ENCODE data around the gene FOXO1. TPM values are rescaled to one million over a fixed set of nuclear protein-coding genes. Genes with fewer than 3 reads are reported as not detected.

The FOXO1 gene
- total and polyA plus RNA-seq, 7 donors = 9.0 to 36.8 (median 30.9) TPM

DNA sequence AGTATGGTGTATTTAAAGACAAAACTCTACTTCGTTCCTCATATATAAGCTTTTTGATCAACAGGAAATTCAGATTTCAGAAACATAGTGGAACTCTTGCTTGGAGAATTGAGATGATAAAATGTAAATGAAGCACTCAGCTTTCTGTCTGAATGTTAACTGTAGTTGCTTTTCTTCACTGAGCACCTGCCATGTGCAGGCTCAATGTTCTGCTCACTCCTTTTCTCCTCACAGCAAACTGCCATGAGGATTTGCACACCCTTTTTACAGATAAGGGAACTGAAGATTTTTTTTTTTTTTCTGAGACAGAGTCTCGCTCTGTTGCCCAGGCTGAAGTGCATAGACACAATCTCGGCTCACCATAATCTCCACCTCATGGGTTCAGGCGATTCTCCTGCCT lies 28.0 kb upstream of the FOXO1 start:
- no peaks in the 10 kb centered on the region for H3K27me3 ChIP-seq
- DNase-seq = no peak
- no peaks in the 10 kb centered on the region for H3K36me3 ChIP-seq
- H3K9me3 ChIP-seq = no peaks in the 10 kb centered on the region
- TF ChIP-seq POLR2A (IDR thresholded peaks at IDR 0.05) (no peak), POLR2AphosphoS5 (IDR thresholded peaks at IDR 0.05) (no peak), EP300 (IDR thresholded peaks at IDR 0.05) (no peak)
- TF ChIP-seq, protein P1, sequence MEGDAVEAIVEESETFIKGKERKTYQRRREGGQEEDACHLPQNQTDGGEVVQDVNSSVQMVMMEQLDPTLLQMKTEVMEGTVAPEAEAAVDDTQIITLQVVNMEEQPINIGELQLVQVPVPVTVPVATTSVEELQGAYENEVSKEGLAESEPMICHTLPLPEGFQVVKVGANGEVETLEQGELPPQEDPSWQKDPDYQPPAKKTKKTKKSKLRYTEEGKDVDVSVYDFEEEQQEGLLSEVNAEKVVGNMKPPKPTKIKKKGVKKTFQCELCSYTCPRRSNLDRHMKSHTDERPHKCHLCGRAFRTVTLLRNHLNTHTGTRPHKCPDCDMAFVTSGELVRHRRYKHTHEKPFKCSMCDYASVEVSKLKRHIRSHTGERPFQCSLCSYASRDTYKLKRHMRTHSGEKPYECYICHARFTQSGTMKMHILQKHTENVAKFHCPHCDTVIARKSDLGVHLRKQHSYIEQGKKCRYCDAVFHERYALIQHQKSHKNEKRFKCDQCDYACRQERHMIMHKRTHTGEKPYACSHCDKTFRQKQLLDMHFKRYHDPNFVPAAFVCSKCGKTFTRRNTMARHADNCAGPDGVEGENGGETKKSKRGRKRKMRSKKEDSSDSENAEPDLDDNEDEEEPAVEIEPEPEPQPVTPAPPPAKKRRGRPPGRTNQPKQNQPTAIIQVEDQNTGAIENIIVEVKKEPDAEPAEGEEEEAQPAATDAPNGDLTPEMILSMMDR (IDR thresholded peaks at IDR 0.05) = no peak
- intact Hi-C loops (cut with DNase I) = no loop called here
- 87 to 96% methylated on average over 4 of the region's 4 CpGs for WGBS, 2 donors
- H3K4me3 ChIP-seq = no peak overlapping the region
- H3K4me1 ChIP-seq = peaks cover 0 to 3% (median 0%) of the 10 kb centered on the region in 4 donors
- H3K27ac ChIP-seq = no peak overlapping the region

DNA sequence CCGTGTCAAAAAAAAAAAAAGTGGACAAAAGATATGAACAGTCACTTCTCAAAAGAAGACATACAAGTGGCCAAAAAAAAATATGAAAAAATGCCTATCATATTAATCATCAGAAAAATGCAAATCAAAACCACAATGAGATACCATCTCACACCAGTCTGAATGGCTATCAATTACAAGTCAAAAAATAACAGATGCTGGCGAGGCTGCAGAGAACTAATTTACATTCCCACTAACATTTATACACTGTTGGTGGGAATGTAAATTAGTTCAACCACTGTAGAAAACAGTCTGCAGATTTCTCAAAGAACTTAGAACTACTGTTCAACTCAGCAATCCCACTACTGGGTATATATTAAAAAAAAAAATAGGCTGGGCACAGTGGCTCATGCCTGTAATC lies 26.5 kb upstream of the FOXO1 start:
- Histone ChIP-seq H3K27ac (no peak overlapping the region), H3K4me3 (no peak overlapping the region), H3K36me3 (no peaks in the 10 kb centered on the region), H3K9me3 (no peaks in the 10 kb centered on the region), H3K27me3 (no peaks in the 10 kb centered on the region), H3K4me1 (peaks cover 0 to 3% (median 0%) of the 10 kb centered on the region in 4 donors)
- TF ChIP-seq POLR2AphosphoS5 (IDR thresholded peaks at IDR 0.05) (no peak), POLR2A (IDR thresholded peaks at IDR 0.05) (no peak), EP300 (IDR thresholded peaks at IDR 0.05) (no peak)
- TF ChIP-seq, protein P1 (IDR thresholded peaks at IDR 0.05) = no peak
- WGBS, 2 donors = 74 to 85% methylated on average over 2 of the region's 2 CpGs
- intact Hi-C loops (cut with DNase I) = no loop called here
- DNase-seq = no peak

DNA sequence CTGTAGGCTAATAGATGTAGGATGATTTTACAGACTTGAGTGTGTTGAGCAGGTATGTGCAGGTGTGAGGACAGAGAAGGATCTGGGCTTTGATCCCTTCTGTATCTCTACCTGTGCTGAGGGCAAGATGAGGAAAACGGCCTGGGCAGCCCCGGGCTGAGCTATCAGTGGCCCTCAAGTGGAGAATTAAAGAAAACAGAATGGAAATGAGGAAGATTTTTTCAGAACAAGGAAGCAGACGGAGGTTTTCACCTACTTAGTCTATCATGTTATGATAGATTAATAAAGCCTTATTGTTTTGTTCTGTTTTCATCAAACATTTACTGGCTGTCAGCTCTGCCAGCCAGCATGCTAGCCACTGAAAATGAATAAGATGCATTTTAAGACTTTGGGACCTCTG lies 22.3 kb upstream of the FOXO1 start:
- no peaks in the 10 kb centered on the region for H3K9me3 ChIP-seq
- no peaks in the 10 kb centered on the region for H3K27me3 ChIP-seq
- WGBS, 2 donors = 67 to 80% methylated on average over 3 of the region's 3 CpGs
- intact Hi-C loops (cut with DNase I) = no loop called here
- H3K4me1 ChIP-seq = peaks cover 0 to 3% (median 0%) of the 10 kb centered on the region in 4 donors
- TF ChIP-seq EP300 (IDR thresholded peaks at IDR 0.05) = no peak
- TF ChIP-seq POLR2AphosphoS5 (IDR thresholded peaks at IDR 0.05) = no peak
- TF ChIP-seq POLR2A (IDR thresholded peaks at IDR 0.05) = no peak
- TF ChIP-seq, protein P1 (IDR thresholded peaks at IDR 0.05) = no peak
- H3K36me3 ChIP-seq = no peaks in the 10 kb centered on the region
- no peak for DNase-seq
- H3K4me3 ChIP-seq = no peak overlapping the region
- H3K27ac ChIP-seq = no peak overlapping the region

DNA sequence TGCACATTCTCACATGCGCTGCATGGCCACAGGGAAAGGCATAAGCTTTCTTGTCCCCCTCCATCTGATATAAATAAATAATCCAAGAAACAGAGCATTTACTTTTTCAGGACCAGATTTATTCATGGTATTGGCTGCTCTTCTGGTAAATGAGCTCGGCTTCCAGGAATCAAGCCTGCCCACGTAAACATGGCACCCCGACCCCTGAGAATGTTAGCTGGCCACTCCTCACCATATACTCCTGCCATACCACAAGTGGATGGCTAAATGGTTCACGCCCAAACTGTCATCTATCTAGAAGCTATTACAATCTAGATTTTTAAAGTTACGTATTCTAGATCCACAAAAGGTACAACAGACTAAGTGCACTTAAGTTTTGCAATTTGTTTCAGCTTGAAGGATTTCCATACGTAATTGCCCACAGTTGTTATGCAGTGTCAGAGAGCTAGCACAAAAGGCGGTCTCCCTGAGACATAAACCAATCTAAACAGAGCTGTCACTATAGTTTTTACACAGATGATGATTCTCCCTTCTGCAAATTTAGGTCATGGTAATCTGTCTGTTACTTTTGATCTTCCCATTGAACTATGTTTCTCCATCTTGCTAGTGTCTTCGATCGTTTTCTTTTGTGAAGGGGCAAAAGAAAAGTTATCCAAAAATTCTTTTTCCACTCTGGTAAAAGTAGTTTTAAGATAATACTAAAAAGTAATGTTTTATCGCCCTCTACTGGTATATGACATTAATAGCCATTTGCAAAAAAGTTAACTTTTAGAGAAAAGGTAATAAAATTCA lies 16.2 kb upstream of the FOXO1 start:
- intact Hi-C loops (cut with DNase I) = loop anchor here (1.0 to 5.0 kb wide), 2 partner anchors 613 to 1000 kb away; no protein-coding TSS in a partner anchor
- no peak for TF ChIP-seq POLR2AphosphoS5 (IDR thresholded peaks at IDR 0.05)
- TF ChIP-seq EP300 (IDR thresholded peaks at IDR 0.05) = no peak
- TF ChIP-seq, protein P1 (IDR thresholded peaks at IDR 0.05) = peak; percentile 22 to 69 (median 58)
- no peak for TF ChIP-seq POLR2A (IDR thresholded peaks at IDR 0.05)

More for the DNA sequence above, 16.2 kb upstream of the FOXO1 start:
- 47 to 50% methylated on average over 11 of the region's 11 CpGs for WGBS, 2 donors
- no peak overlapping the region for H3K27ac ChIP-seq
- DNase-seq = no peak
- H3K27me3 ChIP-seq = no peaks in the 10 kb centered on the region
- no peaks in the 10 kb centered on the region for H3K9me3 ChIP-seq
- no peaks in the 10 kb centered on the region for H3K36me3 ChIP-seq
- no peak overlapping the region for H3K4me3 ChIP-seq
- H3K4me1 ChIP-seq = peaks cover 0 to 17% (median 6%) of the 10 kb centered on the region in 4 donors

All from sigmoid colon (tissue), 7 donors.